ENCODE data around the gene UBE2D4.

DNA sequence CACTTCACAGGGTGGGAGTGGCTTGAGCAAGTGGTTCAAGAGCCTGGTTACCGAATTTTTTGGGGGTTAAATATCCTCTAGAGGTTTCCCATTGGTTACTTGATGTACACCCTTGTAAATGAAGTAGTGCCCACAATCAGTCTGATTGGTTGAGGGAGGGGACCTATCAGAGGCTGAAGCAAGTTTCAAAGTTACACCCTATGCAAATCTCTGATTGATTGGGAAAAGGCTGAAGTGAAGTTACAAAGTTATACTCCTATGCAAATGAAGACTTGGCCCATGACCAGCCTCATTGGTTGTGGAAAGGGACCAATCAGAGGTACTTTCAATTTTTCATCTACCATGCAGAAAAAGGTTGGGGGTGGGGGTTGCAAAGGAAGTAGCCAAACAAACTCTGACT, 34.7 kb downstream of the UBE2D4 start:
- TF ChIP-seq, protein P1, sequence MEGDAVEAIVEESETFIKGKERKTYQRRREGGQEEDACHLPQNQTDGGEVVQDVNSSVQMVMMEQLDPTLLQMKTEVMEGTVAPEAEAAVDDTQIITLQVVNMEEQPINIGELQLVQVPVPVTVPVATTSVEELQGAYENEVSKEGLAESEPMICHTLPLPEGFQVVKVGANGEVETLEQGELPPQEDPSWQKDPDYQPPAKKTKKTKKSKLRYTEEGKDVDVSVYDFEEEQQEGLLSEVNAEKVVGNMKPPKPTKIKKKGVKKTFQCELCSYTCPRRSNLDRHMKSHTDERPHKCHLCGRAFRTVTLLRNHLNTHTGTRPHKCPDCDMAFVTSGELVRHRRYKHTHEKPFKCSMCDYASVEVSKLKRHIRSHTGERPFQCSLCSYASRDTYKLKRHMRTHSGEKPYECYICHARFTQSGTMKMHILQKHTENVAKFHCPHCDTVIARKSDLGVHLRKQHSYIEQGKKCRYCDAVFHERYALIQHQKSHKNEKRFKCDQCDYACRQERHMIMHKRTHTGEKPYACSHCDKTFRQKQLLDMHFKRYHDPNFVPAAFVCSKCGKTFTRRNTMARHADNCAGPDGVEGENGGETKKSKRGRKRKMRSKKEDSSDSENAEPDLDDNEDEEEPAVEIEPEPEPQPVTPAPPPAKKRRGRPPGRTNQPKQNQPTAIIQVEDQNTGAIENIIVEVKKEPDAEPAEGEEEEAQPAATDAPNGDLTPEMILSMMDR (conservative IDR thresholded peaks at IDR 0.05 in 1 of 2, IDR thresholded peaks at IDR 0.05 in 1 of 2; ENCODE audit: extremely low read depth in 1 of 2, insufficient read depth in 1 of 2, low read depth in 1 of 2, low read length in 2 of 2): no peak
- no peak for TF ChIP-seq EZH2 (IDR thresholded peaks at IDR 0.05; ENCODE audit: borderline replicate concordance, low read length)
